GM21786 (cell line): Measurements from ENCODE around the gene BUD23.
"Not testable (repeated sequence)": the region's sequence is repeated elsewhere in the genome, so short reads cannot be mapped to it uniquely, and the experiment has no call there.

ENCODE experiments used
- ATAC-seq: cut with Tn5 transposase; IDR thresholded peaks from one replicate; pipeline ENCODE4 v1.9.1; 2021; ENCODE audit not compliant: unreplicated experiment

The BUD23 gene

DNA sequence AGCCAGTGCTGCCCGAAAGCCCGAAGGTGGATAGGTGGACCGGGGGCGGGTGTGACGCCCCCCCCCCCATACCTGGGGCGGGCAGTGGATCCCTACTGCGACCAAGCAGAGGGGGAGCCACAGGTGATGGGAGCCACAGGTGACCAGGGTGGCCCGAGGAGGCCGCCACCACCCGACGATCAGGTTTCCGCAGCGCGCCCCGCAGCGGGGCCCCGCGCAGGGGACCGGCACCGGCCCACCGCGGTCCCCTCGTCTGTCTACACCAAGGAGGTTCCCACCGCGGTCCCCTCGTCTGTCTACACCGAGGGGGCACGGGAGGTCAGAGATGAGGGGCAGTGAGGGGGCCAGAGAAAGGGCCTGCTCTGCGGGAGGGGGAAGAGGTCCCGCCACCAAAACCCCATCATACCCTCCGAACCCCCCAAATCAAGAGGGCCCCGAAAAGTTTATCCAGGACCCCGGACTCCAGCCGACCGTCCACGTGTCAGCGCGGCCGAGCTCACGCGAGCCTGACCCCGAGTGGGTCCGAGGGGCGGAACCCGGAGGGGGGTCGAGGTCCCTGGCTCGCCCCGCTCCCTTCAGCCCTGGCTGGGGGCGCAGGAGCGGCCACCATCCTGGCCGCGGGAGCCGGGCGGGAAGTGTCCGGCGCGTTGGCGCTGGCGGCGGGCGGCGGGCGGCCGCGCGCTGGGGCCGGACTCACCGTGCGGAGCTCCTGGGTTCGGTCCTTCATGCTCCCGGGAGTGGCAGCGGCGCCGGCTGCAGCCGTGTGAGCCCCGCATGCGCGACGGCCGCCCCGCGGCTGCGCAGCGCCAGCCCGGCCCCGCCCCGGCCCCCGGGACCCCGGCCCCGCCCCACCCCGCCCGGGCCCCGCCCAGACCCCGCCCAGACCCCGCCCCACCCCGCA, 35.8 kb downstream of the BUD23 start, which contains the start of gene STX1A:
Gene STX1A, minus strand, starts transcription at position 765 of the 901 bp plus-strand sequence. Its CDS starts 38 bp downstream, at position 727.
- peak; percentile 51 for ATAC-seq

DNA sequence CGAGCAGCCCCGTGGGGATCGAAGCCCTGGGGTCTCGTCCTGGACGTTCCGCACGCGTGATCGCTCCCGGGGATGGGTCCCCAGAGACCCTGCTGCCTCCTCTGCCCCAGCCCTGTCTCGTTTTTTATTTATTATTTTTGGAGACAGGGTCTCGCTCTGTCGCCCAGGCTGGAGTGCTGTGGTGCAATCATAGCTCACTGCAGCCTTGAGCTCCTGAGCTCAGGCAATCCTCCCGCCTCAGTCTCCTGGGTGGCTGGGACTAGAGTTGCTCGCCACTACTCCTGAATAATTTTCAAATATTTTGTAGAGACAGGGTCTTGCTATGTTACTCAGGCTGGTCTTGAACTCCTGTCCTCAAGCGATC, 36.4 kb downstream of the BUD23 start:
- peak; percentile 19 for ATAC-seq

DNA sequence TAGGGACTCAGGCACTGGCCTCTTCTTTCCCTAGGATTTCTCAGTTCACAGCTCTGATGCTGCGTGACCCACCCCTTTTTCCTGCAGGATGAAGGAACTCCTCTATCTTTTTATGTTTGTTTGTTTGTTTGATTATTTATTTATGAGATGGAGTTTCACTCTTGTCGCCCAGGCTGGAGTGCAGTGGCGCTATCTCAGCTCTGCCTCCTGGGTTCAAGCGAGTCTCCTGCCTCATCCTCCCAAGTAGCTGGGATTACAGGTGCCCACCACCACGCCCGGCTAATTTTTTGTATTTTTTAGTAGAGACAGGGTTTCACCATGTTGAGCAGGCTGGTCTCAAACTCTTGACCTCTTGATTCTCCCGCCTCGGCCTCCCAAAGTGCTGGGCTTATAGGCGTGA, 37.0 kb downstream of the BUD23 start:
- ATAC-seq = not testable (repeated sequence)

DNA sequence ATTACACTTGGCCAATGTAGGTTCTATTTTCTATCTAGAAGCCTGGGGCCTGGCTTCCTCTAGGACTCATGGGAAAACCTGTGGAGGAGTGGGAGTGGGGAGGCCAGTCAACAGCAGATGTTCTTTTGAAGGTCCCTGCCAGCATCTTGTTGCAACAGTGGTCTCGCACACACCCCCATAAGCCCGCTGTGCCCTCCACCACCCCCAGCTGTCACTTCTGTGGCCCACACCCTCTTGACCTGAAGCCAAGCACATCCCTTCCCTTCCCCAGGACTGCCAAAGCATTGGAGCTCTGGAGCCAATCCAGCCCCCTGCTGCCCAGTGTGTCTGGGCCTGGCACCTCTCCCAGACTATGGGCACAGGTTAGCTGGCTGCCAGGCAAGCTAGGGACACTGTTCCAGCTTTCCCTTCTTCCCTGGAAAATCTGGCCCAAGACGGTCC, 38.0 kb downstream of the BUD23 start:
- no peak for ATAC-seq

DNA sequence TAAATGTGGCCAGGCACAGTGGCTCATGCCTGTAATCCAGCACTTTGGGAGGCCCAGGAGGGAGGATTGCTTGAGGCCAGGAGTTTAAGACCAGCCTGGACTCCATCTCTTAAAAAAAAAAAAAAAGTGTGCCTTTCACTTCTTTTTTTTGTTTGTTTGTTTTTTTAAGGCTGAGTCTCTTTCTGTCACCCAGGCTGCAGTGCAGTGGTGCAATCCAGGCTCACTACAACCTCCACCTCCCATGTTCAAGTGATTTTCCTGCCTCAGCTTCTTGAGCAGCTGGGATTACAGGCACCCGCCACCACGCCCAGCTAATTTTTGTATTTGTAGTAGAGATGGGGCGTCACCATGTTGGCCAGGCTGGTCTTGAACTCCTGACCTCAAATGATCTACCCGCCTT, 38.8 kb downstream of the BUD23 start:
- ATAC-seq = not testable (repeated sequence)

DNA sequence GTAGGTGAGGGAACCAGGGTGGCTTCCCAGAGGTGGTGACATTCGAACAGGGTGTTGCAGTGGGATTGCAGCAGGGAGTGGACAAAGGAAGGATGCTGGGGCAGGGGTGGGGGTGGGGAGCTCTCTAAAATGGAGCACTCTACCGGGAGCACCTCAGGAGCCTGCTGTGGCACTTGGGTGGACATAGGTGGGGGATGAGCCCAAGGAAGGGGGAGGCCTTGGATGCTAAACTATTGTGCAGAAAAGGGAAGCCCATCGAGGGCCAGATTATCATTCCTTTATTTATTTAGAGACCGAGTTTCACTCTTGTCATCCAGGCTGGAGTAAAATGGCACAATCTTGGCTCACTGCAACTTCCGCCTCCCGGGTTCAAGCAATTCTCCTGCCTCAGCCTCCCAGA, 39.4 kb downstream of the BUD23 start:
- no peak for ATAC-seq

DNA sequence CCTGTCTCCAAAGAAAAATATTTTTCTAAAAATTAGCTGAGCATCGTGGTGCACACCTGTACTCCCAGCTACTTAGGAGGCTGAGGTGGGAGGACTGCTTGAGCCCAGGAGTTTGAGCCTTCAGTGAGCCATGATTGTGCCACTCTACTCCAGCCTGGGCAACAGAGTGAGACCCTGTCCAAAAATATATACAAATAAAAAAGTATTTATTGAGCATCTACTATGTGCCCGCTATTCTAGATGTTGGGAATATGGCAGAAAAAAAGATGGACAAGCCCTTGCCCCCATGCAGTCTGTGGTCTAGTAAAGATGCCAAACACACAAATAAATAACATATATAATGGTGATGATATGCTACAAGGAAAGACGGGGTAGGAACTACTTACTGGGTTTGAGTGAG, 40.4 kb downstream of the BUD23 start:
- no peak for ATAC-seq

DNA sequence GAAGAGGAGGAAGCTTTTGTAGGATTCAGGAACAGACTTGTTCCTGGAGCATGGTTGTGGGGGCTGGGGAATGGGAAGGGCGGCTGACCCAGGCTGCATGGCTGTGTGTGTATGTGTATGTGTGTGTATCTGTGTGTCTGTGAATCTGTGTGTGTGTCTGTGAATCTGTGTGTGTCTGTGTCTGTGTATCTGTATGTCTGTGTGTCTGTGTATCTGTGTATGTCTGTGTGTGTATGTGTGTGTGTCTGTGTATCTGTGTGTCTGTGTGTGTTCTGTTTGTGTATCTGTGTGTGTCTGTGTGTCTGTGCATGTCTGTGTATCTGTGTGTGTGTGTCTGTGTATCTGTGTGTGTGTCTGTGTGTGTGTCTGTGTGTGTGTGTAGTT, 42.7 kb downstream of the BUD23 start:
- ATAC-seq = peak; percentile 9

DNA sequence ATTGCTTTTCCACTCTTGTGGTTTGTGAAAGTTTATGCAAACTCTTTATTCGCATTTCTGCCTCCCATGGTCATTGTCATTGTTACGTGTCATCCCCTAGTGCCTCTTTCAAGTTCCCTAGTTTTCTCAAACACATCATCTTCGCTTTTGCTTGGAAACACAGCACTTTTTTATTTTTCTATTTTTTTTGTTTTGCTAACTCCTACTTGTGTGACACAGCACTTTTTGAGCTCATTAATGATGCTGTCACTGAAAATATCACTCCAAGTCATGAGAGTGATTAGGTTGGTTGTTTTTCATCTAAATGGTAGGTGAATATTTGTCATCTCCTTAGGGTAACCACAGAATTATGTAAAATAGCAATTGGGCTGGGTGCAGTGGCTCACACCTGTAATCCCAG, 44.6 kb downstream of the BUD23 start:
- ATAC-seq = no peak

DNA sequence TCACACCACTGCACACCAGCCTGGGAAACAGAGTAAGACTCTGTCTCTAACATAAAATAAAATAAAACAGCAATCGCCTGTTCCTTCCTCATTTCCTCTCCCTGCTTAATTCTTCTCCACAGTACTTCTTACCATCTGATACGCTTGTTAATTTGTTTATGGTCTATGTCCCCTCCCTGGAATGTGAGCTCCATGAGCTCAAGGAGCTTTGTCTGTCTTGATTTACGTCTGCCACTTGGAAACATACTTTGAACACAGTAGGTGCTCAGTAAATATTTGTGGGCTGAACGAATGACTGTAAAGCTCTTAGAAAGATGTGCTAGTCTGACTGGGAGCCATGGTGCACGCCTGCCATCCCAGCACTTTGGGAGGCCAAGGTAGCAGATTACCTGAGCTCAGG, 45.2 kb downstream of the BUD23 start:
- ATAC-seq = no peak

DNA sequence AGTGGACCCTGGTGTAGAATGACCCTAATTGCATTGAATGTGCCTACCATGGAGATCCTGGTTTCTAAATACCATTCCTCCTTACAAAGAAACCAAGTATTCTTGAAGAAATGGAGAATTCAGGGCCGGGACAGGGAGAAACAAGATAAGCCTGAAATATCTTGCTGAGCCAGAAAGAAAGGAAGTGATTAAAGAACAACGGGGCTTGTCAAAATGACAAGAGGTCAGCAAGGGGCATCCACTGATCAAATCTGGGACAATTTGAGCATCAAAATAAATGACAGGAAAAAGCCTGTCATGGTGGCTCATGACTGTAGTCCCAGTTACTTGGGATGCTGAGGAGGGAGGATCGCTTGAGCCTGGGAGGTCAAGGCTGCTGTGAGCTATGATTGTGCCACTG, 47.1 kb downstream of the BUD23 start:
- no peak for ATAC-seq

DNA sequence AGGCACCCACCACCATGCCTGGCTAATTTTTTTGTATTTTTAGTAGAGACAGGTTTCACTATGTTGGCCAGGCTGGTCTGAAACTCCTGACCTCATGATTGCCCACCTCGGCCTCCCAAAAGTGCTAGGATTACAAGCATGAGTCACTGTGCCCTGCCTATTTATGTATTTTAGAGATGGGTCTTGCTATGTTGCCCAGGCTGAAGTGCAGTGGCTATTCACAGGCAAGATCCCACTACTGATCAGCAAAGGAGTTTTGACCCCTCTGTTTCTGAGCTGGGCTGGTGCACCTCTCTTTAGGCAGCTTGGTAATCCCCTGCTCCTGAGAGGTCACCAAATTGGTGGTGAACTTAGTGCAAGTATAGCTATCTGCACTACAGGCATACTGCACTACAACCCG, 49.0 kb downstream of the BUD23 start:
- no peak for ATAC-seq

DNA sequence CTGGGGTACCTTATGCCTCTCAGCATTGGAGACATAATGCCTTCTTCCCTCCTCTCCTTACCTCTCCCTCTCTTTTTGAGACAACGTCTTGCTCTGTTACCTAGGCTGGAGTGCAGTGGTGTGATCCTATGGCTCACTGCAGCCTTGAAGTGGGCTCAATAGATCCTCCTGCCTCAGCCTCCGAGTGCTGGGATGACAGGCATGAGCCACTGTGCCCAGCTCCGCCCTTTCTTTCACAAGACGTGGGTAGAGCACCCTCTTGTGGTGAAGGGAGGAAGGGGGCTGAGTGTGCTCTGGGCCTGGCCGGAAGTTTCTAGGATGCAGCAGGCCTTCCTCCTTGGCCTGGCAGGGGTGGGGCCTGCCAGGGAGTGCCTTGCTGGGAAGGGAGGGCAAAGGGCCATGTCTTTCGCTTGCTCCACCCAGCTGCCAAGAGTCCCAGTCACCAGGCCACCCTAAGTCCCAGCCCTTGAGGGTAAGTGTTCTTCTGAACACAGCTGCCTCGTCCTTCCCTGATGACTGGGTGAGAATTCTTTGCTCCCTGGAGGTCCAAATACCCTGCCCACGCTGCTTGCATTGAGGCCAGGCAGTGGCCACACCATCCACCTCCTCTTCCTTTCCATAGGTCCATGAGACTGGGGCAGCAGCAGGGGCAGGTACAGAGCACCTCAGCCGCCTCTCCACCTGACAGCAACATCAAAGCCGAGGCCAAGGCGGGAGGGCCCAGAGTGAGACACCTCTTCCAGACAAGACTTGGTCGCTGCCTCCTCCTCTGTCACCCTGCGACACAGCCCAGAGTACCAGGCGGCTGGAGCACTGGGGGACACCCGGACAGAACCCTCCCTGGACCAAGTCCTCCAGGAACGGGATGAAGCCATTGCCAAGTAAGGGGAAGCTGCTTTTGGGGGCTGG, 51.5 kb downstream of the BUD23 start:
- ATAC-seq = no peak

DNA sequence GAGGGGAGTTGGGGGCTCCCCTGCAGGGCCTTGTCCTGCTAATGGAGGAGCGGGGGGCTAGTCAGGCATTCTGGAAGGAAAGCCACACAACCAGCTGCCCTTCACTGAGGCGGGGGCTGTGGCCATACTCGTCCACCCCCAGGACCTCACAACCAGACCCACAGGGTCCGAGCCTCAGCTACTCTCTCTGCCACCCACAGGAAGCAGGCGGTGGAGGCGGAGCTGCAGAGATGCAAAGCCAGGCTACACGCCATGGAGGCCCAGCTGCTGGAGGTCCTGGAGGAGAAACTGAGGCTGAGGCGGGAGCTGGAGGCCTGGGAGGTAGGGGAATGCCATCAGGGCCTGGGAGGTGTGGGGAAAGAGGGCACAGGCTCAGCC, 52.1 kb downstream of the BUD23 start:
- ATAC-seq = no peak

DNA sequence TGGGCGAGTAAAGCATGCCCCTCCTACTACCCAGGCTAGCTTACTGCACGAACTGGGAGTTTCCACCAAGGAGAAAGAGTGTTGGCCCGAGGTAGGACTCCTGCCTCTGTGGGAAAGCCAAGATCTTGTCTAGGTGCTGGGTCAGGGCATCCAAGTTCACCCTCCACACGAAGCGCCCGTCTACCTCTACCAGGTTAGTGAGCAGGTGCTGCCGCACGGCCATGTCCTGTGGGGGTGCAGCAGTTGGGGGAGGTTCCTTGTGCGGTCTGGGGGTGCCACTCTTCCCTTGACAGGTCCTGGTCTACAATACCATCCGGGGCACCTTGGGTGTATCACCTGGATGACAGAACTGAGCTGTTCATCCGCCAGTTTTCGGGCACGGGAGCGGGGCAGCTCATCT, 53.5 kb downstream of the BUD23 start:
- ATAC-seq = no peak

DNA sequence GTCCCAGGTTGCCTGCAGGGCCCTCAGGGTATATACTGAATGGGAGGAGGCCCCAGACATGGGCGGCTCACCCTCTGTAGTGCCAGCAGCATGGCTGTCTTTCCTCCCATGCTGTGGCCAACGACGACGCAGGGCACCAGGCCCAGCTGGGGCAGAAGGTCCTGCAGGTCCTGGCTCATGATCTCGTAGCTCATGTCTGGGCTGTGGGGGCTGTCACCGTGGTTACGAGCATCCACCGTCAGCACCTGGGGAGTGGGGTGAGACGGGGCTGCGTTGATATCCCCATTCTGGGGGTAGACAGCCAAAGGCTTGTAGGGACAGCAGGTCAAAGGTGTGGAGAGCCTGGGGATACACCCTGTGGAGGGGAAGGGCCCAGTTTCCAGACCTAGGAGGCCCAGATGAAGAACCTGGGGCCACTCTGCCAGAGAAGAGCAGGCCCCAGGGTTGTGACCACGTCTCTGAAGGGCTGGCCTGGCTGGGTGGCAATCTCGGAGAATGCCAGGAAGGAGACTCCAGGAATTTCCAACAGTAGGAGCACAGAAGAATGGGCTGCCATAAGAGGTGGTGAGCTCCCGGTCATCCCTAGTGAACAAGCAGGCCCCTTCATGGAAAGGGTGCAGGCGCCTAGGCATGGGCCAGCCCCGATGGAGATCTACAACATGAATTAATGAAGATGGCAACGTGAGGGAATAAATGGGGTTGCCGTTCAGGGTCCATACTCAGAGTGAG, 54.3 kb downstream of the BUD23 start:
- ATAC-seq = no peak

DNA sequence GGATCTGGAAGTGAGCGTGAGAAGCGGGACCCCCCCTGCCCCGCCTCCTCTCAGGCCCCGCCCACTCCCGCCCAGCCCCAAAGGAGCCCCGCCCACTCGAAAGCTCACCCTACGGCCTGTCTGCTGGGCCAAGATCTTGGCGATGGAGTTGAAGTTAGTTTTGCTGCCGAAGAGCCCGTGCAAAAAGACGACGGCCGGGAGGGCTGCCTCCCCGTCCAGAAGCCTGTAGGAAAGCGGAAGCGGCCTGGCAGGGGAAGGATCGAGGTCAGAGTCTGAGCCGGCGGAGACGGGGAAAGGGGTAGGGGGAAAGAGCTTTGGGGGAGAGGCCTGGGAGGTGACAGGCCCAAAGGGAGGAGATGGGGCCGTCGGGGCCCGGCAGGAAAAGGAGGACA, 54.8 kb downstream of the BUD23 start:
- peak; percentile 15 for ATAC-seq

DNA sequence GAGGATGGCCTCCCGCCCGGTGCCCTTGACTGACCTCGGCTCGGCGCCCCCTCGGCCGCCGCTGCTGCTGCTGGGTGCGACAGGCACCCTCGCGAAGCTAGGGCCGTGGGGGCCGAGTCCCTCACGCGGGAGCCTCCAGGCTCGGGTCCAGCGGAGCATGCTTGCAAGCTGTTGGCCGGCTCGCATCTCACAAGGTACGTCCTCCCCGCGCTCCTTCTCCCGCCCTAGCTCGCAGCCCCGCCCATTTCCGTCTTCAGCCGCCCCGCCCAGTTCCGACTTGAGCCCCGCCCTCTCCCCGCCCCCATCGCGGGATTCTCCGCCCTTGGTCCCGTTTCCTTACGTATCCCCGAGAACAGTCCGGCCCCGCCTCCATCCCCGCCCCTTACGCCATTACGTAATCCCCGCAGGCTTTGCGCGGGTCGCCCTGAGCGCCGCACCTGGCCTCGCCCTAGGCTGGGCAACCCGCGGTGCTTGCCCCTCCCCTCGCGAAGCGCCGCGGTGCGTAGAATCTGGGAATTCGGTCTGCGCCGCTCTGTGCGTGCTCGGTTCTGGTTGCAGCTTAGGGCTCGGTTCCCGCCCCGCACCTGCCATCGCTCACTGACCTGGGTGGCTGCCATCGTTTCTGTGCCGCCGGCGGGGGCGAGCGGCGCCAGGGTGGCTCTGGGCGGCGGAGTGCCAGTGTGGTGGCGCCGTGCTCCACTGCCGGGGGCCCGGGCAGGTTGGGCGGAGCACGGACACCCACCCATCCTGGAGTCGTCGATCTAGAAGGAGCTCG, 55.4 kb downstream of the BUD23 start, which contains the start of gene ABHD11:
Gene ABHD11, minus strand, starts transcription at position 191 of the 775 bp plus-strand sequence. Its CDS starts 32 bp downstream, at position 159.
- ATAC-seq = peak; percentile 87

DNA sequence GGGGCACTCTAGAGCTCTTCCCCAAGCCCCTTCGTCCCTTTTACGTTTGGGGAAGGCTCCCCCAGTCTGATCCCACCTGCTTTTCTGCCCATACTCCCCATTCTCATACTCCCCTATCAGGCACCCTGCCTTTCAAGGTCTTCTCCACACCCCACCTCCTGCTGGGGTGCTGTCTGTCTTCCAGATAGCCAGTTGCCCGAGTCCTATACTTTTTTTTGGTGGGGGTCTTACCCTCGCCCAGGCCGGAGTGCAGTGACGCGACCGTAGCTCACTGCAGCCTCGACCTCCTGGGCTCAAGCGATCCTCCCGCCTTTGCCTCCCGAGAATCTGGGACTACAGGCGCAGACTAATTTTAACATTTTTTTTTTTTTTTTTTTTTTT, 56.0 kb downstream of the BUD23 start:
- ATAC-seq = no peak

DNA sequence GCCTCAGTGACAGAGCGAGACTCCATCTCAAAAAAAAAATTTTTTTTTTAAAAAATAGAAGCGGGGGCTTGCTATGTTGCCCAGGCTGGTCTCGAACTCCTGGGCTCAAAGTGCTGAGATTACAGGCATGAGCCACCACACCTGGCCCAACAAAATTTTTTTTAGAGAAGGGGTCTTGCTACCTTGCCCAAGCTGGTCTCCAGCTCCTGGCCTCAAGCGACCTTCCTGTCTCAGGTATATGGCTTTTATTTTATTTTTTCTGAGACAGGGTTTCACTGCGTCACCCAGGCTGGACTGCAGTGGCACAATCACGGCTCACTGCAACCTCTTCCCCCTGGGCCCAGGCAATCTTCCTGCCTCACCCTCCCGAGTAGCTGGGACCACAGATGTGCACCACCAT, 56.8 kb downstream of the BUD23 start:
- no peak for ATAC-seq
